Thymus (tissue), 11 donors: ENCODE results near the gene PTPRR. TPM values are rescaled to one million over a fixed set of nuclear protein-coding genes. Genes with fewer than 3 reads are reported as not detected.

Experiments
- DNase-seq, 9 donors: peaks; one replicate each; pipeline ENCODE4 v3.0.0-alpha.2; 2013; ENCODE audit warnings: low spot score in 9 of 9, low read depth in 6 of 9, missing footprints in 1 of 9
- H3K27ac ChIP-seq, 2 donors: one replicate each; pipeline ENCODE4 v1.5.1; 2013; ENCODE audit warnings: control low read depth in 1 of 2, low read depth in 1 of 2, low read length in 1 of 2, mild to moderate bottlenecking in 1 of 2, moderate library complexity in 1 of 2
- H3K27me3 ChIP-seq, 2 donors: one replicate each; pipeline ENCODE4 v1.5.1; 2013; ENCODE audit warnings: low read length in 1 of 2; ENCODE audit not compliant: control insufficient read depth in 2 of 2, insufficient read depth in 1 of 2
- H3K36me3 ChIP-seq, 2 donors: one replicate each; pipeline ENCODE4 v1.5.1; 2013; ENCODE audit warnings: low read length in 1 of 2, mild to moderate bottlenecking in 1 of 2, moderate library complexity in 1 of 2; ENCODE audit not compliant: control insufficient read depth in 2 of 2, insufficient read depth in 2 of 2
- H3K4me1 ChIP-seq, 2 donors: one replicate each; pipeline ENCODE4 v1.5.1; 2013; ENCODE audit warnings: low read length in 2 of 2; ENCODE audit not compliant: control insufficient read depth in 2 of 2, insufficient read depth in 2 of 2
- H3K4me3 ChIP-seq, 2 donors: one replicate each; pipeline ENCODE4 v1.5.1; 2013; ENCODE audit warnings: low read length in 2 of 2, control low read depth in 1 of 2, mild to moderate bottlenecking in 1 of 2
- H3K9me3 ChIP-seq, 2 donors: one replicate each; pipeline ENCODE4 v1.5.1; 2013; ENCODE audit warnings: low read length in 1 of 2, mild to moderate bottlenecking in 1 of 2; ENCODE audit not compliant: control insufficient read depth in 2 of 2, insufficient read depth in 1 of 2
- WGBS: extraction: QIAGEN DNeasy Blood & Tissue Kit; methylation state at CpG from one replicate; pipeline ENCODE4 v1.1.7; 2013; 5-methylcytosine and 5-hydroxymethylcytosine counted together
- polyA plus RNA-seq: library from polyadenylated mRNA; stranded (reverse); fragments of 200-250 nt; gene quantifications from one replicate; pipeline ENCODE4 v1.2.3, GENCODE V29; 2013
- total RNA-seq: library from RNA; stranded (reverse); fragments of 120-200 nt; gene quantifications from one replicate; pipeline ENCODE4 v1.2.4, GENCODE V29; 2013
- donor health status: healthy.

PTPRR gene
- total and polyA plus RNA-seq, 2 donors = 0.21 to 0.38 TPM

DNA sequence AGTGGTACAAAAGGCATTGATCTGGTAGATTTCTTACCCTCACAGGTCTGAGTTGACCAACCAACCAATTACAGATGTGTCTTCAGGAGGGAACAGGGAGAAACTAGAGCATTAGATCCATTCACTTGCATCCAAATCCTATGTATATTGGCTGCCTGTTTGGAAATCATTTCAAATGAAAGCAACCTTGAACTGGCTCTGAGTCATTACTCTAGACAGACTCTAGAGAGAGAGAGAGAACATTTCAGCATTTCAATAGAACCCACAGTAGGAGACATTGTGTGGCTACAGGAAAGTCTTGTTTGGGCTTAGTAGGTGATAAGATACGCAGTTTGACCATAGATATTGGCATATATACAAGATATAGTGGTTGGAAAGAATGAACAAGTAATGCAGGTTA is 114.5 kb downstream of the PTPRR start:
- H3K4me3 ChIP-seq = no peak overlapping the region
- DNase-seq = no peak
- no peak overlapping the region for H3K27ac ChIP-seq
- no peaks in the 10 kb centered on the region for H3K9me3 ChIP-seq
- no peaks in the 10 kb centered on the region for H3K4me1 ChIP-seq
- no peaks in the 10 kb centered on the region for H3K27me3 ChIP-seq
- WGBS = 79% methylated on average over 1 of the region's 1 CpG
- H3K36me3 ChIP-seq = no peaks in the 10 kb centered on the region

DNA sequence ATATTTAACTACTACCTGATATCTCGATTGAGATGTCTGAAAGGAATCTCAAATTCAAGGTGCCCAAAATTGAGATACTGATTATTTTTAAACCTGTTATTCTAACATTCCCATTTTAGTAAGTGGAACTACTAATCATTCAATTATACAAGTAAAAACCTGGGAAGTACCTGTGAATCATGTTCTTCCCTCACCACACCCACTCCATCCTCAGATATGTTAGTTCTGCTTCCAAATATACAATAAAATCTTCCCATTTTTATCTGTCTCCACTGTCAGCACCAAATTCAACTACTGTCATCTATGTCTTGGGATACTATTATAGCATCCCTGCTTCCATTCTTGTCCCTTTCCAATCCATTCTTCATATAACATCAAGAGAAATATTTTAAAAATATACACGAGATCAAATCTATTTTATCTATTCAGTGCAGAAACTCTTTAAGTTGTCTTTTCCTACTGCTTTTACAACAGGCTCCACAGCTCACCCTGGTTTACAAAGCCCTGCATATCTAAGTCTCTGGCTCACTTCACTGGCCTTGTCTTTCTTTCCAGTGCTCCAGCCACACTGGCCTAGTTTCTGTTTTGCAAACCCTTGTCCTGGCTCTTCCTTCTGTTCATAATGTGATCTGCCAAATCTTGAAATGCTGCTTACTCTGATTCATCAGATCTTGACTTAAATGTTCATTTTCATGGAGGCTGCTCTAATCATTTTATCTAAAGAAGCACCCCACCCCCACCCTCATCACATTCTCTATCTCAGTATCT is 122.3 kb downstream of the PTPRR start:
- Histone ChIP-seq H3K4me3 (no peak overlapping the region), H3K9me3 (no peaks in the 10 kb centered on the region), H3K36me3 (no peaks in the 10 kb centered on the region), H3K4me1 (no peaks in the 10 kb centered on the region), H3K27ac (no peak overlapping the region), H3K27me3 (no peaks in the 10 kb centered on the region)
- DNase-seq = no peak
- 92% methylated on average over 2 of the region's 2 CpGs for WGBS

DNA sequence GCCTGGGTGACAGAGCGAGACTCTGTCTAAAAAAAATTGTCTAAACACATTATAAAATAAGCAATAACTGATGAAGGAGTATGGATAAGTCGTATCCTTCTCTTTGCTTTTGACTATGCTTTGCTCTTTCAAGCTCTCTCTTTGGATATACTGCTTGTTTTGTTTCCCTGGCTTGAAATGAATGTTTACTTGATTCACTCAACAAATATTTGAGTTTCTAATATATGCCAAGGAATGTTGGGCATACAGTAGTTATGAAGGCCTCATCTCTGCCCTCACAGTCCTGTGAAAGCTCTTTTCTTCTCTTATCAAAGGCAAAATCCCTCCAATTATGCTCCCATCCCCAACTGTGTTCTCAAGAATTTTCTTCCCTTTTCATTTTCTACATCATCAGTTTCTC is 123.5 kb downstream of the PTPRR start:
- no peak for DNase-seq
- H3K27me3 ChIP-seq = no peaks in the 10 kb centered on the region
- 88% methylated on average over 2 of the region's 2 CpGs for WGBS
- no peaks in the 10 kb centered on the region for H3K9me3 ChIP-seq
- H3K36me3 ChIP-seq = no peaks in the 10 kb centered on the region
- H3K27ac ChIP-seq = no peak overlapping the region
- no peak overlapping the region for H3K4me3 ChIP-seq
- no peaks in the 10 kb centered on the region for H3K4me1 ChIP-seq

DNA sequence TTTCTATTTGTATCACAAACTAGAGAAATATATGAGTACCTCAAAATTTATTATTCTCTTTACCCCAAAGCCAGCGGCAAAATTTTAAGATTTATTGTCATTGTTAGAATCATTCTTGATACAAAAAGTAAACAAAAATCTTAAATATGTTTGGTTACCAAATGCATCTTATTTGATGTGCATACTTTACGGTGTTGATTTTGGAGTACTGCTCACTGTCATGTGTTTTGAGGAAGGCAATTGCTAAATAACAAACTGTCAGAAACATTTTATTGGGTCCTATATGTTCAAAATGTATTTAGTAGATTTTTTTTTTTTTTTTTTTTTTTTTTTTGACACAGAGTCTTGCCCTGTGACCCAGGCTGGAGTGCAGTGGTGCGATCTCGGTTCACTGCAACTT is 124.9 kb downstream of the PTPRR start:
- no peaks in the 10 kb centered on the region for H3K36me3 ChIP-seq
- 98% methylated on average over 4 of the region's 4 CpGs for WGBS
- no peak overlapping the region for H3K4me3 ChIP-seq
- no peaks in the 10 kb centered on the region for H3K27me3 ChIP-seq
- H3K9me3 ChIP-seq = no peaks in the 10 kb centered on the region
- no peak for DNase-seq
- no peak overlapping the region for H3K27ac ChIP-seq
- H3K4me1 ChIP-seq = no peaks in the 10 kb centered on the region

DNA sequence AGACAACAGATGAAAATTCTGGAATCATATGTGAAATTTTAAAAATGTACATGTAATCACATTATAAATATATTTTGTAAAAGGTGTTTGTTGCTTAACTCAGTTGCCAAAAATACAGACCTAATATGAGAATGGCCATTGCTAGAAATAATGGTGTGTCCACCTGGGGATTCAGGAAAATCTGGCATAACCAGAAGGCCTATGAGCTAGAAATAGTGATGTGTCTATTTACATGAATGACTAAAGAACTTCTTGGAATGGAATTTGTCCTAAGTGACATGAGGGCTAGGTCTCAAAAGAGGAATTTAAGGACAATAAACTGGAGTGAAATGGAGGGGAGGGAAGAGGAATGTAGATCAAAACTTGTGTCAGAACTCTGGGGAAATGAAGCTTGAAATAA is 126.4 kb downstream of the PTPRR start:
- no peak for DNase-seq
- Histone ChIP-seq H3K27ac (no peak overlapping the region), H3K27me3 (no peaks in the 10 kb centered on the region), H3K4me1 (no peaks in the 10 kb centered on the region), H3K36me3 (no peaks in the 10 kb centered on the region), H3K4me3 (no peak overlapping the region), H3K9me3 (no peaks in the 10 kb centered on the region)

DNA sequence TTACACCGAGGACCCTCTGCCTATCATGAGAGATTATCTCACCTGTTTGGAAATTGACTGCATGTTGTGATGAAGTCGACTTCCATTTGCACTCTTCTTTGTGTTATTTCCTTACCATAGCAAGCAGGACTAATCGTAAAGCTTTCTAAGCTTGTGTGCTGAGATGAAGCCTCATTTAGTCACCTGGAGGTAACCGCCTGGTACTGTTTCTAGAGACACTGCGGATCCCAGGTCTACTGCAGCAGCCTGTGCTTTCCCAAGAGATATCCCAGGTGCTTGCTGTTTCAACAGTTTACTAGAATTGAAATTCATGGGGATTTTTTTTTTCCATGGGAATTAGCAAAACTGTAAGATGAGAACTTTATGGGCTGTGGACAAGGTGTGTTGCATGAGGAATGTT is 131.8 kb downstream of the PTPRR start:
- H3K27me3 ChIP-seq = no peaks in the 10 kb centered on the region
- H3K4me1 ChIP-seq = no peaks in the 10 kb centered on the region
- no peak overlapping the region for H3K27ac ChIP-seq
- no peak overlapping the region for H3K4me3 ChIP-seq
- no peaks in the 10 kb centered on the region for H3K9me3 ChIP-seq
- 91% methylated on average over 5 of the region's 5 CpGs for WGBS
- H3K36me3 ChIP-seq = no peaks in the 10 kb centered on the region
- no peak for DNase-seq

DNA sequence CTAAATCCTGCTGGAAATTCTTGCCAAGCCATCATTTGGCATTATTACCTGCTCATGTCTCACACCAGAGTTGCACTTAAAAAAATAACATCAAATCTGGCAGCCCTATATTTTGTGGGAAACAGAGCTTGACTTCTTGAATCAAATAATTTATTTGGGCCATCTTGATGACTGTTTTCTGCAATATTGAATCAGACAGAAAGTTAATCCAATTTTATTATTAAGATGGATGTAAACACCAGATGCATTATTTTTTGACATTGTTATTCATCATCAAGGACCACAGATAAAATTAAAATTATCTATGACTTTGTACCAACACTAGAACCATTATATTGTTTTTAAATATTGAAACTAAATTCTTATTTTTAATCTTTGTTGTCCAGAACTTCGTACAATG is 132.9 kb downstream of the PTPRR start:
- 91% methylated on average over 1 of the region's 1 CpG for WGBS
- no peaks in the 10 kb centered on the region for H3K4me1 ChIP-seq

DNA sequence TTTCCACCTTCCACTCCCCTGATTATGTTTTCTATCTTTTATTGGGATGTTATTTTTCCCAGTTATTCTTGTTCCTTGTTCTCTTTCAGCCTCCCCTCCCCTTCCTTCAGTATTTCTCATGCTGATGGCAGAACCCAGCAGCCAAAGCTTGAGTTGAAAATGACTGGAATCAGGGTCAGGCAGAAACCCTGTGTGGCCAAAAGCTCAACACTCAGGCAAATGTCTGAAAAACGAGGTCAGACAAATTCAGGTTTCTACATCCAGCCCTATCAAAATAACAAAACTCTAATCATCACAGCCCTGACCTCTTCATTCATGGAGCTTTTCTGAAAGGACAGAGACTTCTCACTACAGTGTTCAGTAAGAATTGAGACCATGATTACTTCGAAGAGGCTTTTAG is 134.6 kb downstream of the PTPRR start:
- no peaks in the 10 kb centered on the region for H3K9me3 ChIP-seq
- H3K27me3 ChIP-seq = no peaks in the 10 kb centered on the region
- H3K36me3 ChIP-seq = no peaks in the 10 kb centered on the region
- H3K4me3 ChIP-seq = no peak overlapping the region
- H3K4me1 ChIP-seq = no peaks in the 10 kb centered on the region
- no peak for DNase-seq
- H3K27ac ChIP-seq = no peak overlapping the region
- 72% methylated on average over 2 of the region's 2 CpGs for WGBS

More for the DNA sequence above, 132.9 kb downstream of the PTPRR start:
- no peaks in the 10 kb centered on the region for H3K36me3 ChIP-seq
- DNase-seq = no peak
- no peak overlapping the region for H3K4me3 ChIP-seq
- H3K9me3 ChIP-seq = no peaks in the 10 kb centered on the region
- no peaks in the 10 kb centered on the region for H3K27me3 ChIP-seq
- H3K27ac ChIP-seq = no peak overlapping the region

DNA sequence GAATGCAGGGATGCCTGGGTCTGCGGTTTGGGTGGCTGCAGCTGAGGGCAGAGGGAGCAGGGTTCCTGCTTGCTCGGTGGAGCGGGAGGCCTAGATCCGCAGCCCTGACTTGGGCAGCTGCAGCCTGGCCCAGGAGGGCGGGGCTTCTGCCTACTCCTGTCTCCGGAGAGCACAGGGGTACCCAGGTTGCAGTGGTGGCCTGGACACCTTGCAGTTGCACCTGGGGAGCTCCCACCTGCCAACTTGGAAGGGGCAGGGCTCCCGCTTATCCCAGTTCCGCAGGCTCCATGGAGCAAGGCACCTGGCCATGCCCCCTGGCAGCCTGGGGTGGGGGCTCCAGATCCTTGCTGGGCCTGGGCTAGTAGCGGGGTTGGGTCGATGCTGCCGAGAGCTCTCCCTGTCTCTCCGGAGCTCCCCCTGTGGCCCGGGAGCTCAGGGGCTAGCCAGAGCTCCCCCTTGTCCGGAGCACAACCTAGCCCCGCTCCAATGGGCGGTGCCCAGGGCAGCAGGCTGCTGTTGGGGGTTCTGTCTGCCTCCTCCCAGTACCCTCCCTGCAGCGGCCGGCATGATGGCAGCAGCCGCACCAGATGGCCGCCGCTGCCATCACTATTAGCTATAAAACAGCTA is 136.4 kb downstream of the PTPRR start:
- Histone ChIP-seq H3K27me3 (no peaks in the 10 kb centered on the region), H3K4me3 (no peak overlapping the region), H3K36me3 (no peaks in the 10 kb centered on the region), H3K27ac (no peak overlapping the region), H3K4me1 (no peaks in the 10 kb centered on the region), H3K9me3 (no peaks in the 10 kb centered on the region)
- DNase-seq = no peak
- 96% methylated on average over 21 of the region's 21 CpGs for WGBS
